ENCODE results near the gene EPN1. TPM values are rescaled to one million over a fixed set of nuclear protein-coding genes. Genes with fewer than 3 reads are reported as not detected.
A peak's percentile ranks its signal among the peaks of the same experiment; 100 is the strongest.

Gene EPN1
- total RNA-seq, 3 donors from 2014 or later, result 22.2 to 47.2 (median 27.5) TPM

- peaks cover 19 to 36% of the 10 kb centered on the region in 2 donors for H3K4me1 ChIP-seq
- H3K9me3 ChIP-seq, result no peaks in the 10 kb centered on the region
- no peaks in the 10 kb centered on the region for H3K36me3 ChIP-seq
- no peaks in the 10 kb centered on the region for H3K27me3 ChIP-seq
- peak overlapping the region; percentile 82 to 96 (median 91) for H3K4me3 ChIP-seq
- peak overlapping the region; percentile 100 for H3K27ac ChIP-seq
- peak; percentile 99 for DNase-seq (ENCODE audit: low spot score in 2 of 2)
- TF ChIP-seq POLR2A (IDR thresholded peaks at IDR 0.05) (no peak), POLR2AphosphoS5 (IDR thresholded peaks at IDR 0.05) (peak in 1 of 3 donors; percentile 18)
- intact Hi-C loops (cut with DNase I; ENCODE audit: low total_unique reads), result no loop called here
Observed at GRCh38 chr19:55654323-55654867, 20.6 kb upstream of the EPN1 start.

GRCh38 chr19:55654868-55655647 lies 20.0 kb upstream of the EPN1 start, which contains the start of gene U2AF2:
U2AF2 (plus strand) TSS chr19:55655035; CDS start chr19:55655105, 70 bp downstream.
- peak within 1 kb of the TSS; percentile 82 to 96 (median 91) for H3K4me3 ChIP-seq
- H3K4me1 ChIP-seq, result peaks cover 19 to 37% of the 10 kb centered on the region in 2 donors

GRCh38 chr19:55655648-55656040 lies 19.4 kb upstream of the EPN1 start:
- TF ChIP-seq POLR2A (IDR thresholded peaks at IDR 0.05), result no peak
- no peak for TF ChIP-seq CTCF (IDR thresholded peaks at IDR 0.05)
- TF ChIP-seq POLR2AphosphoS5 (IDR thresholded peaks at IDR 0.05), result no peak
- H3K4me3 ChIP-seq, result peak overlapping the region; percentile 82 to 96 (median 91)
- H3K4me1 ChIP-seq, result peaks cover 19 to 37% of the 10 kb centered on the region in 2 donors
- intact Hi-C loops (cut with DNase I; ENCODE audit: low total_unique reads), result no loop called here
- peaks cover 5% of the 10 kb centered on the region for H3K36me3 ChIP-seq
- peak overlapping the region; percentile 100 for H3K27ac ChIP-seq
- H3K9me3 ChIP-seq, result no peaks in the 10 kb centered on the region
- H3K27me3 ChIP-seq, result no peaks in the 10 kb centered on the region
- no peak for DNase-seq (ENCODE audit: low spot score in 2 of 2)

More at GRCh38 chr19:55654868-55655647, 20.0 kb upstream of the EPN1 start, which contains the start of gene U2AF2:
- peak; percentile 93 to 97 for DNase-seq (ENCODE audit: low spot score in 2 of 2)
- peak; percentile 45 for TF ChIP-seq POLR2A (IDR thresholded peaks at IDR 0.05)
- TF ChIP-seq POLR2AphosphoS5 (IDR thresholded peaks at IDR 0.05), result peak; percentile 69 to 90 (median 72)
- TF ChIP-seq CTCF (IDR thresholded peaks at IDR 0.05), result no peak
- H3K27ac ChIP-seq, result peak within 1 kb of the TSS; percentile 100
- no peaks in the 10 kb centered on the region for H3K9me3 ChIP-seq
- intact Hi-C loops (cut with DNase I; ENCODE audit: low total_unique reads), result no loop called here
- H3K36me3 ChIP-seq, result peaks cover 4% of the 10 kb centered on the region
- H3K27me3 ChIP-seq, result no peaks in the 10 kb centered on the region

- peak overlapping the region; percentile 82 to 96 (median 91) for H3K4me3 ChIP-seq
- no peaks in the 10 kb centered on the region for H3K9me3 ChIP-seq
- H3K27ac ChIP-seq, result peak overlapping the region; percentile 32 to 100
- H3K4me1 ChIP-seq, result peaks cover 19 to 37% of the 10 kb centered on the region in 2 donors
- no peaks in the 10 kb centered on the region for H3K27me3 ChIP-seq
- intact Hi-C loops (cut with DNase I; ENCODE audit: low total_unique reads), result no loop called here
- no peak for DNase-seq (ENCODE audit: low spot score in 2 of 2)
- peaks cover 5% of the 10 kb centered on the region for H3K36me3 ChIP-seq
- no peak for TF ChIP-seq POLR2A (IDR thresholded peaks at IDR 0.05)
- no peak for TF ChIP-seq POLR2AphosphoS5 (IDR thresholded peaks at IDR 0.05)
- no peak for TF ChIP-seq CTCF (IDR thresholded peaks at IDR 0.05)
Observed at GRCh38 chr19:55656552-55656951, 18.5 kb upstream of the EPN1 start.

GRCh38 chr19:55656988-55657747 lies 17.9 kb upstream of the EPN1 start:
- Histone ChIP-seq H3K27me3 (no peaks in the 10 kb centered on the region), H3K4me1 (peaks cover 19 to 37% of the 10 kb centered on the region in 2 donors), H3K27ac (peak overlapping the region; percentile 32 to 100), H3K4me3 (peak overlapping the region; percentile 82 to 96 (median 91)), H3K36me3 (peaks cover 5% of the 10 kb centered on the region), H3K9me3 (no peaks in the 10 kb centered on the region)
- TF ChIP-seq POLR2A (IDR thresholded peaks at IDR 0.05), result no peak
- TF ChIP-seq POLR2AphosphoS5 (IDR thresholded peaks at IDR 0.05), result no peak
- TF ChIP-seq CTCF (IDR thresholded peaks at IDR 0.05), result no peak
- no peak for DNase-seq (ENCODE audit: low spot score in 2 of 2)
- intact Hi-C loops (cut with DNase I; ENCODE audit: low total_unique reads), result no loop called here
